AG10803 (cell line): ENCODE measurements around the gene PAX5.
A peak's percentile ranks its signal among the peaks of the same experiment; 100 is the strongest.

ENCODE experiments used
- DNase-seq: peaks from one replicate; pipeline ENCODE4 v3.0.0; 2010; ENCODE audit warnings: low read depth
- H3K4me3 ChIP-seq: 2 replicates; pipeline ENCODE4 v1.5.1; 2011; ENCODE audit warnings: mild to moderate bottlenecking, low read length, control low read depth
- CTCF ChIP-seq: conservative IDR thresholded peaks from 2 replicates; pipeline ENCODE4 v1.5.1; 2011; ENCODE audit warnings: mild to moderate bottlenecking, low read length, control low read depth, inconsistent platforms

The PAX5 gene

DNA sequence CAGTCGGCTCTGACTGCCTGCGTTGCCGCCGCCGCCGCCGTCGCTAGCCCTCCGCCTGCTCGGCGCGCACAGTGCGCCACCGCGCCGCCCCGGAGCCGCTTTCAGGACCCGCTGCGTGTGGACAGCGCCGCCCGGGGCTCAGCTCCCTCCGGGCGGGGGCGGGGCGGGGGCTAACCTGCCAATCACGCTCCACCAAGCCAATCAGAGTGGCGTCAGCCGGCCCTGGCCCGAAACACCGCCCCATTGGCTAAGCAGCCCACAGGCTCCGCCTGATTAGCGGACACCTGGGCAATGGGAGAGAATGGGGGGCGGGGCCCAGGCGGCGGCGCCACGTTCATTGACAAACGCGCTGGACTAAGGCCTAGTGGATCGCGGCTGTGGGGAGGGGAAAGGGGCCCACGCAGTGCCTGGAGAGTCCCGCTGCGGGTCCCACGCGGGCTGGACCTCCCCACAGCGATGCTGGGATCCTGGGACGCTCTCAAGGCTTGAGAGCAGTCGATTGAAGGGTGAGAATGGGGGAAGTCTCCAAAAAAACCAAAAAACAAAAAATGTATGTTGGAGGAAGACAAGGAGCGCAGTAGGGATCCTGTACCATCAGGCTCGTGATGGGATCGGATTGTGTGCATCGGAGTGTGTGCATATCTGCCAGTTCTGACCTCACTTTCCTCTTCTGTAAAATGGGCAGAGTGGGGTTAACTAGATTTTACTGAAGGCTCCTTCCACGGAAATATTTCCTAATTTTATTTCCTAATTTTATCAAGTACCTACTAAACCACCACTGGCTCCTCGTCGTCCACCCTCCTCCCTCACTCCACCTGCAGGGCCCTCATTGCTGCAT lies 6.3 kb downstream of the PAX5 start:
- DNase-seq, result peak; percentile 60
- H3K4me3 ChIP-seq, result no peak overlapping the region
- TF ChIP-seq CTCF, result no peak

DNA sequence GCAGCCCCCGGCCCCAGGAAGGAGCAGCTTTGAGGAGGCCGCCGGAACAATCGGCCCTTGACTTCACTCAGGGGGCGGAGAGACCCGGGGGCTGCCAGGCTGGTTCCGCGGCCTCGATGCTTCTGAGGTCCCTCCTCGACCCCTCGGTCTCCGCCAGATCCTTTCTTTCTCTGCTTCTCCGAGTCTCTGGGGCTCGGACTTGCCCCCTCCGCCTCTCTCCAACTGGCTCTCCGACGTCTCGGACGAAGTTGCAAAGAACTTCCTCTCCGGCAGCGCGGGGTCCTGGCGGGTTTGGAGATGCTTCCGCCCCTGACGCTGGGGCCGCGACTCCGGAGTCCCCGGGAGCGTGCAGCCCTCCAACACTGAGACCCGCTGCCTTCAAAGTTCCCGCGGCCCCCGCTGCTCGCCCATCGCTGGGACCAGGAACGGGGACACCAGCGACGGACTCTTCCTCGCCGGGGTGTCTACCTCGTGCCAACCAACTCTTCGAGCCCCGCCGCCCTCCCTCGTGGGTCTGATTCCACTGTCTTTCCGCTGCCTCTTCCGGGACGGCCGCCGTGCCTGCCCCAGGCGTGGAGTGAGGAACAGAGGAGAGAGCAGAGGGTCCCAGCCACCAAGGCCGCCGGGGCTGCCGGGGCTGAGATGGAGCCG lies 7.0 kb downstream of the PAX5 start:
- TF ChIP-seq CTCF, result no peak
- DNase-seq, result no peak
- no peak overlapping the region for H3K4me3 ChIP-seq

- no peak for TF ChIP-seq CTCF
- H3K4me3 ChIP-seq, result no peak overlapping the region
- no peak for DNase-seq
Measured at GRCh38 chr9:37026113-37026930, 7.7 kb downstream of the PAX5 start.

DNA sequence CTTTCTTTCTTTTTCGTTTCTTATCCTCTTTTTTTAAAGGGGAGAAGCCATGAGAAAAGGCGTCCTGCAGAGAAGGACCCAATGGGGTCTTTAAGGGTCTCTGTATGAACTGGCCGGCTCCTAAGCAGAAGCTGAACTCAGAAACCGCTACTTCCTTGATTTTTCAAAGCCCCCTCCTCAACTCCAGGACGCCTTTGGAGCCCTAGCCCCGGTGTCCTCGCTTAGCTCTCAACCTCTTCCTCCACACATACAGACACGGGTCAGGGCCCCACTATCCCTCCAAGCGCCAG lies 8.3 kb downstream of the PAX5 start:
- no peak overlapping the region; the same call in 1 of the 2 replicates for H3K4me3 ChIP-seq
- DNase-seq, result no peak
- no peak for TF ChIP-seq CTCF

DNA sequence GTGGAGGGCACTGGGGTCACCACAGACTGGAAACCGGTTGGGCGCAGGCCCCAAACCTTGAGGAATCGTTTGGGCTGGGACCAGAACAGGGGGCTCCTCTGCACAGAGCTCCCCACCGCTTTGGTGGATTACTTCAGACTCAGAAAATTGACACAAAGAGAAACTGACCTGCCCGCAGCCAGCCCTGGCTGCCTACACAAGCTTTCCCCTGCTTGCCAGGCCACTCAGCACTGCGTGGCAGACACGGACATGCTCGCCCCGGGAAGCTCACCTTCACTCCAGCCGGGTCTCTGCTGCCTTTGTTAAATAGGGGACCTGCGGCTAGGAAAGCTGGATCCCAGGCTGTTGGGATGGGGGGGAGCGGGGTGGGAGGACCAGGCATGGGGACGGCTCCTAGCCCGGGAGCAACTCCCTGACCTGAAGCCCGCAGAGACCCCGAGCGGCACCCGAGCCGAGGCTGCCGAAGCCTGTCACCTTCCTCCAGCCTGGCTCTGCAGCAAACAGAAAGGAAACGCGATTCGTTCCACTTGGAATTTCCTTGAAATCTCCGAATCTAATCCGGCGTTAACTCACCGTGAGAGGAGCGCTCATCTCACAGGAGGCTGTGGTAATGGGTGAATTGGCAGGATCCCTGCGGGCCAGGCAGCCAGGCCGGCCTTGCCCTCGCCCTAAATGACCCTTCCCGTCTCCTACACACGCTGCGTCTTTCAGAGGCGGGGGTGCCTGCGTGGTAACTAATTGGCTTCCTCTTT lies 8.8 kb downstream of the PAX5 start:
- no peak for DNase-seq
- no peak for TF ChIP-seq CTCF
- peak overlapping the region; percentile 49 for H3K4me3 ChIP-seq

DNA sequence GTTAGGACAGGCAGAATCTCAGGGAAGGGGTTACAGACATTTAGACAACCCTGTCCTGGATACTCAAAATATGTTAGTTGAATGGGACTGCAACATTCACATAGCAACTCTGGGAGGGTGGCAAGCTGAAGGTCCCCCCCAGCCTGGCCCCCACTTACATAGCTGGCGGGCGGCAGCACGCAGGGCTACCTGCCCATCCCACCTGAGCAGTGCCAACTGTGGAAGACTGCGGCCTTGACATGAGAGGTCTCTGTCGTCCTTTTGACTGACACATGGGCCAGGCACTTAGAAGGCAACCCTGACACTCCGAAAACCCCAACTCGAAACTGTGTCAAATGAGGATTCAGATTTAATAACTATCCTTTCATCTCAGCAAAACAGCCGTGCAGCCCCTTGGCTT lies 16.5 kb downstream of the PAX5 start:
- TF ChIP-seq CTCF, result no peak
- H3K4me3 ChIP-seq, result no peak overlapping the region
- DNase-seq, result no peak
